ENCODE results near the gene APC2.
A peak's percentile ranks its signal among the peaks of the same experiment; 100 is the strongest.

The APC2 gene

DNA sequence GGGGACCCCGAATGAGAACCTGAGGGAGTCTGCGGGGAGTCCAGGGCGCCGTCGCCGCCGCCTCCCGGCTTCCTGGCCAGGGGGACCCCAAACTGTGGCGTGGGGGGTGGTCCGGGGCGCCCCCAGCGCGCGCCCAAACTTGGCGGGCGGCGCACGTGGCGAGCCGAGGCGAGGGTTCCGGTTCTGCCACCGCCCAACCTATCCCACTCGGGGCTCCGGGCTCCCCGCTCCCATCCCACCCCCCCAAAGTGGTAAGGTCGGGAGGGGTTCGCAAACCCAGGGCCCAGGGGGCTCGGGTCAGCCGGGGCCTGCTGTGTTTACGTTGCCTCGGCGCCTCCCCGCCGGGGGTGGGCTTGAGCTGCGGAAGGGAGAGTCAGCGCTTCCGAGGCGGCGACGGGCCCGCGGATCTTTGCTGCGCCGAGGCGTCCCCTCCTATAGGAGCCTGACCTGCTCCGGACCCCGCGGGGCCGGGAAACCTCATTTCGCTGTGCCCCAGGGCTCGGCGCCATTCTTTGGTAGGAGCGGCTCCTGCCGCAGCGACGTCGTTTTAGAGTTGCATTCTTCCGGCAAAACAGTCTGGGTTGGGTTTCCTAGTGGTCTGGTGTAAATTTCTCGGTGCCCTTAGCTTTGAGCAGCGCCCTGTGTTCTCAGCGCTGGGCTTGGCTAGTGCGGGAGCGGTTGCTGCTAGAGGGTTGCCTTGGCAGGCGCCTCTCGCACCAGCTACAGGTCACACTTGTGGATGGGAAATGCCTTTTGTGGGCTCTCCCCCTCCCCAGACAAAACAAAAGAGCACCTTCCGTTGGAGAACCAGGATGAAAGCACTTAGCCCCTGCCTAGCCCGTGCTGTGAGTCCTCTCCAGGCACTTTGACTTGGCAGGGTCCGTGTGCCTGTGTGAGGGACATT, 41.4 kb upstream of the APC2 start:
- 1 to 2% methylated on average over 49 to 53 of the region's 69 CpGs for WGBS, 2 experiments (ENCODE audit: insufficient coverage in 2 of 2)
- Histone ChIP-seq H3K9me3 (ENCODE audit: control insufficient read depth, low read length) (no peaks in the 10 kb centered on the region), H3K4me1 (ENCODE audit: control insufficient read depth, insufficient read depth, low read length, poor library complexity, severe bottlenecking) (peaks cover 21% of the 10 kb centered on the region), H3K4me3 (ENCODE audit: extremely low read depth, insufficient read depth, low read length, poor library complexity, severe bottlenecking) (peak overlapping the region; percentile 99), H3K36me3 (ENCODE audit: control insufficient read depth, insufficient read depth, low read length) (peaks cover 43% of the 10 kb centered on the region), H3K27ac (ENCODE audit: low read depth, low read length, severe bottlenecking) (peak overlapping the region; percentile 72)

DNA sequence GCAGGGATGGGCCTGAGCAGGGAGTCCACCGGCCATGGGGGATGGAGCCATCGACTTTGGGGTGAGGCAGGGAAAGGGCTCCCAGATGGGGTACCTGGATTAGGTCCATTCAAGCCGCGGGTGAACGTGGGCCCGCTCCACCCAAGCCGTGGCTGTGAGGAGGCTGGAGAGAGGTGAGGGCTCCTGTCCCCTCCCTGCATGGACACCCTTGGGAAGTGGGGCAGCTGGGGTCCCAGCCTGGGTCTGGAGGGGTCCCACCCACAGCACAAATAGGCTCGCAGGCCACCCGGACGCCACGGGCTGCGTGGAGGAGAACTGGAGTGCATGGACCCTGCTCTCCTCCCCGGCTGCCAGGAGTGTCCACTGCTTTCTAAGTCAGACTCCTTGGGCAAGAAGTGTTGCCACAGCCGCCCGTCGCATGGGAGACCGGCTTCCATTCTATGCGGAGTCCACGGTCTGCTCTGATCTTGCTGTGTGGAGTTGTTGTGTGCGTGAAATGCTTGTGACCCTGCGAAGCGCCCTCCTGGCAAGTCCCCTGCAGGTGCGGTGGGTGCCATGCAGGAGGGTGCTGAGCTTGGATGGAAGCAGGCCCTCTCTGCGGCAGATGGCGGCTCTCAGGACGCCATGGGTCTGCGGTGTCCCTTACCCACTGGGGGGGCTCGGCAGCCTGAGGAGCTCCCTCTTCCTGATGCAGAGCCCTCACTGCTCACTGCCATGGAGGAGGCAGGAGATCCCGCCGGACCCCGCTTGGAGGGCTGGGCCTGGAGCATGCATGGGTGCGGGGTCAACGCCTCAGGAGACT, 40.5 kb upstream of the APC2 start:
- Histone ChIP-seq H3K36me3 (ENCODE audit: control insufficient read depth, insufficient read depth, low read length) (peaks cover 51% of the 10 kb centered on the region), H3K4me1 (ENCODE audit: control insufficient read depth, insufficient read depth, low read length, poor library complexity, severe bottlenecking) (peaks cover 21% of the 10 kb centered on the region), H3K4me3 (ENCODE audit: extremely low read depth, insufficient read depth, low read length, poor library complexity, severe bottlenecking) (peak overlapping the region; percentile 99), H3K27ac (ENCODE audit: low read depth, low read length, severe bottlenecking) (peak overlapping the region; percentile 72), H3K9me3 (ENCODE audit: control insufficient read depth, low read length) (no peaks in the 10 kb centered on the region)
- WGBS, 2 experiments (ENCODE audit: insufficient coverage in 2 of 2) = 87 to 91% methylated on average over 30 to 31 of the region's 33 CpGs

- Histone ChIP-seq H3K4me1 (ENCODE audit: control insufficient read depth, insufficient read depth, low read length, poor library complexity, severe bottlenecking) (peaks cover 24% of the 10 kb centered on the region), H3K27ac (ENCODE audit: low read depth, low read length, severe bottlenecking) (no peak overlapping the region), H3K9me3 (ENCODE audit: control insufficient read depth, low read length) (no peaks in the 10 kb centered on the region), H3K36me3 (ENCODE audit: control insufficient read depth, insufficient read depth, low read length) (peaks cover 52% of the 10 kb centered on the region), H3K4me3 (ENCODE audit: extremely low read depth, insufficient read depth, low read length, poor library complexity, severe bottlenecking) (no peak overlapping the region)
- 92 to 95% methylated on average over 12 to 19 of the region's 23 CpGs for WGBS, 2 experiments (ENCODE audit: insufficient coverage in 2 of 2)
These were observed 39.7 kb upstream of the APC2 start for GRCh38 chr19:1410136-1410786.

- WGBS, 2 experiments (ENCODE audit: insufficient coverage in 2 of 2) = 99% methylated on average over 9 of the region's 9 CpGs
- peaks cover 52% of the 10 kb centered on the region for H3K36me3 ChIP-seq (ENCODE audit: control insufficient read depth, insufficient read depth, low read length)
- H3K27ac ChIP-seq (ENCODE audit: low read depth, low read length, severe bottlenecking) = no peak overlapping the region
- no peak overlapping the region for H3K4me3 ChIP-seq (ENCODE audit: extremely low read depth, insufficient read depth, low read length, poor library complexity, severe bottlenecking)
- peaks cover 26% of the 10 kb centered on the region for H3K4me1 ChIP-seq (ENCODE audit: control insufficient read depth, insufficient read depth, low read length, poor library complexity, severe bottlenecking)
- H3K9me3 ChIP-seq (ENCODE audit: control insufficient read depth, low read length) = no peaks in the 10 kb centered on the region
These were observed 39.1 kb upstream of the APC2 start for GRCh38 chr19:1410789-1411188.

GRCh38 chr19:1411255-1412191, 38.4 kb upstream of the APC2 start:
- H3K9me3 ChIP-seq (ENCODE audit: control insufficient read depth, low read length) = no peaks in the 10 kb centered on the region
- H3K27ac ChIP-seq (ENCODE audit: low read depth, low read length, severe bottlenecking) = peak overlapping the region; percentile 23
- peaks cover 55% of the 10 kb centered on the region for H3K36me3 ChIP-seq (ENCODE audit: control insufficient read depth, insufficient read depth, low read length)
- 94 to 96% methylated on average over 26 to 29 of the region's 29 CpGs for WGBS, 2 experiments (ENCODE audit: insufficient coverage in 2 of 2)
- no peak overlapping the region for H3K4me3 ChIP-seq (ENCODE audit: extremely low read depth, insufficient read depth, low read length, poor library complexity, severe bottlenecking)
- peaks cover 33% of the 10 kb centered on the region for H3K4me1 ChIP-seq (ENCODE audit: control insufficient read depth, insufficient read depth, low read length, poor library complexity, severe bottlenecking)

DNA sequence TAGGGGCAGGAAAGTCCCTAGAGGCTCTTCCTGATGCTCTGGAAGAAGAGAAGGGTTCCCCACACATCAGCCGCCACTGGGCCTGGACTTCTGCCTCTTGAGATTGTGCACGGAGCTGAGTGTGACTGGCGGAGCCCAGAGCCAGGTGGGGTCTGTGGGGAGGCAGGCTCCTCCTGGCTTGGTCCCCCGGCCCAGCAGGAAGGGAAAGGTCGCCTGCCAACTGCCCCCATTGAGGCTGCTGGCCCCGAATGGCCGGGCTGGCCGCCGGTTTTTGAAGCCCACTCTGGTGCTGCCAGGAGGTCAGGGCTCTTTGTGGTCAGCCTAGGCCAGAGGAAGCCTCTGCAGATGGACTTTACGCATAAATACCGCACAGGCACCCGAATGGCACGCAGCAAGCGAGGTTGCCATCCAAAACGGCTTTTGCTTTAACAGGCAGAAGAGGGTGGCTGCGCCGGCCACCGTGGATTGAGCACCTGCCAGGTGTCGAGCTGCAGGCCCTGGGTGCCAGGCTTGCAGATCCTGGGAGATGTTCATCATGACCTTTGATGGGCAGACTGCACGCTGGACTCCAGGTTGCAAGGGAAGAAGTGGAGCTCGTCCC, 37.5 kb upstream of the APC2 start:
- H3K27ac ChIP-seq (ENCODE audit: low read depth, low read length, severe bottlenecking) = no peak overlapping the region
- no peaks in the 10 kb centered on the region for H3K9me3 ChIP-seq (ENCODE audit: control insufficient read depth, low read length)
- peaks cover 63% of the 10 kb centered on the region for H3K36me3 ChIP-seq (ENCODE audit: control insufficient read depth, insufficient read depth, low read length)
- H3K4me1 ChIP-seq (ENCODE audit: control insufficient read depth, insufficient read depth, low read length, poor library complexity, severe bottlenecking) = peaks cover 40% of the 10 kb centered on the region
- 94 to 95% methylated on average over 20 to 21 of the region's 21 CpGs for WGBS, 2 experiments (ENCODE audit: insufficient coverage in 2 of 2)
- H3K4me3 ChIP-seq (ENCODE audit: extremely low read depth, insufficient read depth, low read length, poor library complexity, severe bottlenecking) = no peak overlapping the region

DNA sequence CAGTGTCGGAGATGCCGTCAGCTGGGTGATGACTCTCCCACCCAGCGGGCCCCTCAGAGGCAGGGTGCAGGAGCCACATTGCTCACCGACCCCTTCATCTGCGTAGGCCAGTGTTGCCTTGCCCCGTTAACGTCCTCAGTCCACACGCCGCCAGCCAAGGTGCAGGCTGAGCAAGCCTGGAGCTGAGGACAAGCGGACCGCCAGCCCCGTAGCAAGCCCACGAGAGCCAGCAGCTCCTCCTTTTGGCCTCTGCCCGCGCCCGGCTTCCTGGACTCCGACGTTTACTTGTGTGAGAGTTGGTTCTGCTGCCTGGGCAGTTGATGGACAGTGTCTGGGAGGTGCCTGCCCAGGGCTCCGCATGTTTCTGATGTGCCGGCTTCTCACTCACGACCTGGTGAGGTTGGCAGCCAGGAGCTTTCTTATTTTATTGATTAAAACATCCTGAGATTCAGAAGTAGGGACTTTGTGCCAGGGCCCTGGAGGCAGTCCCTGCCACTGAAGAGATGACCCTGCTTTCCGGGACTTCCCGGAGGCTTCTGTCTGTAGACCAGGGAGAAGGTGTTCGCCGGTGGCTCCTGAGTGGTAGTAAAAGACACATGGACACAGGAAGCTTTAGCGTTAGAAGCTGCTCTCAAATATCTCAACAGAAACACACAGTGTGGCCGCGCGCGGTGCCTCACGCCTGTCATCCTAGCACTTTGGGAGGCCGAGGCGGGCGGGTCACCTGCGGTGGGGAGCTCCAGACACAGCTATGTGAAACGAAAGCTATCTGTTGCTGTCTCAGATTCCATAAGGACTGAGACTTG, 36.7 kb upstream of the APC2 start:
- H3K4me3 ChIP-seq (ENCODE audit: extremely low read depth, insufficient read depth, low read length, poor library complexity, severe bottlenecking) = no peak overlapping the region
- no peak overlapping the region for H3K27ac ChIP-seq (ENCODE audit: low read depth, low read length, severe bottlenecking)
- WGBS, 2 experiments (ENCODE audit: insufficient coverage in 2 of 2) = 93 to 97% methylated on average over 31 to 33 of the region's 36 CpGs
- no peaks in the 10 kb centered on the region for H3K9me3 ChIP-seq (ENCODE audit: control insufficient read depth, low read length)
- H3K36me3 ChIP-seq (ENCODE audit: control insufficient read depth, insufficient read depth, low read length) = peaks cover 71% of the 10 kb centered on the region
- H3K4me1 ChIP-seq (ENCODE audit: control insufficient read depth, insufficient read depth, low read length, poor library complexity, severe bottlenecking) = peaks cover 40% of the 10 kb centered on the region

DNA sequence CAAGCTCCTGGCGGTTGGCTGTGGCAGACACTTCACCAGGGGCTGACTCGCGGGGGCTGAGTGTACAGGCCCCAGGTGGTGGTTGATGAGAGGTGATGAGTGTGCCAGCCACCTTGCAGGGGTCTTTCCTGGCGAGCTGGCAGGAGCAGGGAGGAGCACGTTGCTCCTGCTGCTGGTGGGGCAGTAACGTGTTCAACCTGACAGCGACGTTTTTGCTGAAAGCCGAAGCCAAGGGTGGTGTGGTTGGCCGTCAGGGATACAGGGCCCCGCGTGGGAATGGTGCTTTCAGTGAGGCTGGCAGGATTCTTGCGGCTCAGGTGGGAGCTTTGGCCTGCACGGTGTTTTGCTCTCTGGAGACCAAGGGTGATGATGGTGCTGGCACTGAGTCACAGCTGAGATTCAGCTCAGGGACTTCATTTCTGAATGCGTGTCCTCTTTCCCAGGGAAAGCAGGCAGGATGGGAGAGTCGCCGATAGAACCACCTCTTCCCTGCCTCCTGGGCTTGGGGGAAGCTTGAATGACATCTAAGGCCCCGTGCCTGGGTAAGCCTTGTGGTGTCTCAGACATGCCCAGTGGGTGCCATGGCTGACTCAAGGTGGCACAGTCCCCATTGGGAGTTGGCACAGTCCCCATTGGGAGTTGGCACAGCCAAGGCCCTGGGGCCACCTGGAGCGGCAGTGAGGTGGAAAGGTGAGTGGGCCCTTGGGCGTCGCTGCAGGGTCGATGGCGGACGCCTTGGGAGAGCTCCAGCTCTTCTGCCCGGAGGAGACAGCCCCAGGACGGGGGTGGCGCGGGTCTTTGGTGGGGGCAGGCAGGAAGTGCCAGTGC, 33.7 kb upstream of the APC2 start:
- Histone ChIP-seq H3K27ac (ENCODE audit: low read depth, low read length, severe bottlenecking) (peak overlapping the region; percentile 79), H3K4me1 (ENCODE audit: control insufficient read depth, insufficient read depth, low read length, poor library complexity, severe bottlenecking) (peaks cover 18% of the 10 kb centered on the region), H3K4me3 (ENCODE audit: extremely low read depth, insufficient read depth, low read length, poor library complexity, severe bottlenecking) (no peak overlapping the region), H3K9me3 (ENCODE audit: control insufficient read depth, low read length) (no peaks in the 10 kb centered on the region), H3K36me3 (ENCODE audit: control insufficient read depth, insufficient read depth, low read length) (peaks cover 70% of the 10 kb centered on the region)
- WGBS, 2 experiments (ENCODE audit: insufficient coverage in 2 of 2) = 86 to 87% methylated on average over 23 to 26 of the region's 28 CpGs

Data from mesodermal cell (in vitro differentiated cells).